Hematopoietic multipotent progenitor cell treated with erythropoietin and hydrocortisone succinate and interleukin-3 and kit ligand, for 15 days (in vitro differentiated cells): ENCODE measurements around the gene PCDHA7.
"Not testable (repeated sequence)": the region's sequence is repeated elsewhere in the genome, so short reads cannot be mapped to it uniquely, and the experiment has no call there.

ENCODE experiments used
- DNase-seq: peaks from one replicate; pipeline ENCODE4 v3.0.0-alpha.2; 2015; ENCODE audit warnings: low spot score

Gene PCDHA7

GRCh38 chr5:140833993-140834392, at the start of gene PCDHA7:
PCDHA7 (plus strand) TSS chr5:140834269; CDS start chr5:140834384, 115 bp downstream.
- no peak for DNase-seq

GRCh38 chr5:140785905-140786686, 48.0 kb upstream of the PCDHA7 start, which contains the start of gene PCDHA1:
PCDHA1 (plus strand) TSS chr5:140786140.
- DNase-seq: no peak

DNA sequence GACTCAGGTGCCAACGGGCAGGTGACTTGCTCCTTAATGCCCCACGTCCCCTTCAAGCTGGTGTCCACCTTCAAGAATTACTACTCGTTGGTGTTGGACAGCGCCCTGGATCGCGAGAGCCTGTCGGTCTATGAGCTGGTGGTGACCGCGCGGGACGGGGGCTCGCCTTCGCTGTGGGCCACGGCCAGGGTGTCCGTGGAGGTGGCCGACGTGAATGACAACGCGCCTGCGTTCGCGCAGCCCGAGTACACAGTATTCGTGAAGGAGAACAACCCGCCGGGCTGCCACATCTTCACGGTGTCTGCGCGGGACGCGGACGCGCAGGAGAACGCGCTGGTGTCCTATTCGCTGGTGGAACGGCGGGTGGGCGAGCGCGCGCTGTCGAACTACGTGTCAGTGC, 46.6 kb upstream of the PCDHA7 start:
- DNase-seq: not testable (repeated sequence)

GRCh38 chr5:140787849-140788504, 46.1 kb upstream of the PCDHA7 start:
- DNase-seq: not testable (repeated sequence)

- DNase-seq: no peak
Measured at GRCh38 chr5:140791089-140791488, 43.0 kb upstream of the PCDHA7 start.

GRCh38 chr5:140794595-140795258, 39.3 kb upstream of the PCDHA7 start, which contains the start of gene PCDHA2:
PCDHA2 (plus strand) TSS chr5:140794852.
- no peak for DNase-seq

DNA sequence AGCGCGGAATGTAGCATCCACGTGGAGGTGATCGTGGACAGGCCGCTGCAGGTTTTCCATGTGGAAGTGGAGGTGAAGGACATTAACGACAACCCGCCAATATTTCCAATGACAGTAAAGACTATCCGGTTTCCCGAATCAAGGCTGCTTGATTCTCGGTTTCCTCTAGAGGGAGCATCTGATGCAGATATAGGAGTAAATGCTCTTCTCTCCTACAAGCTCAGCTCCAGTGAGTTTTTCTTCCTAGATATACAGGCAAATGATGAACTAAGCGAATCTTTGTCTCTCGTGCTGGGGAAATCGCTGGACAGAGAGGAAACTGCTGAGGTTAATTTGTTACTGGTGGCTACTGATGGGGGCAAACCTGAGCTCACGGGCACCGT, 38.8 kb upstream of the PCDHA7 start:
- DNase-seq: no peak

GRCh38 chr5:140796072-140796717, 37.9 kb upstream of the PCDHA7 start:
- DNase-seq: not testable (repeated sequence)

- DNase-seq: no peak
Measured at GRCh38 chr5:140796718-140797095, 37.4 kb upstream of the PCDHA7 start.

- DNase-seq: no peak
Measured at GRCh38 chr5:140800816-140801493, 33.1 kb upstream of the PCDHA7 start, which contains the start of gene PCDHA3. PCDHA3 (plus strand) TSS chr5:140801057.

GRCh38 chr5:140801494-140801841, 32.6 kb upstream of the PCDHA7 start:
- no peak for DNase-seq

DNA sequence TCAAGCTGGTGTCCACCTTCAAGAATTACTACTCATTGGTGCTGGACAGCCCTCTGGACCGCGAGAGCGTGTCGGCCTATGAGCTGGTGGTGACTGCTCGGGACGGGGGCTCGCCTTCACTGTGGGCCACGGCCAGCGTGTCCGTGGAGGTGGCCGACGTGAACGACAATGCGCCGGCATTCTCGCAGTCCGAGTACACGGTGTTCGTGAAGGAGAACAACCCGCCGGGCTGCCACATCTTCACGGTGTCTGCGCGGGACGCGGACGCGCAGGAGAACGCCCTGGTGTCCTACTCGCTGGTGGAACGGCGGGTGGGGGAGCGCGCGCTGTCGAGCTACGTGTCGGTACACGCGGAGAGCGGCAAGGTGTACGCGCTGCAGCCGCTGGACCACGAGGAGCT, 31.7 kb upstream of the PCDHA7 start:
- DNase-seq: not testable (repeated sequence)

- DNase-seq: no peak
Measured at GRCh38 chr5:140802781-140803271, 31.2 kb upstream of the PCDHA7 start.

GRCh38 chr5:140806834-140807775, 27.0 kb upstream of the PCDHA7 start, which contains the start of gene PCDHA4:
PCDHA4 (plus strand) TSS chr5:140807068.
- peak; percentile 4 for DNase-seq

GRCh38 chr5:140808241-140808888, 25.7 kb upstream of the PCDHA7 start:
- not testable (repeated sequence) for DNase-seq

- DNase-seq: no peak
Measured at GRCh38 chr5:140808889-140809291, 25.2 kb upstream of the PCDHA7 start.

DNA sequence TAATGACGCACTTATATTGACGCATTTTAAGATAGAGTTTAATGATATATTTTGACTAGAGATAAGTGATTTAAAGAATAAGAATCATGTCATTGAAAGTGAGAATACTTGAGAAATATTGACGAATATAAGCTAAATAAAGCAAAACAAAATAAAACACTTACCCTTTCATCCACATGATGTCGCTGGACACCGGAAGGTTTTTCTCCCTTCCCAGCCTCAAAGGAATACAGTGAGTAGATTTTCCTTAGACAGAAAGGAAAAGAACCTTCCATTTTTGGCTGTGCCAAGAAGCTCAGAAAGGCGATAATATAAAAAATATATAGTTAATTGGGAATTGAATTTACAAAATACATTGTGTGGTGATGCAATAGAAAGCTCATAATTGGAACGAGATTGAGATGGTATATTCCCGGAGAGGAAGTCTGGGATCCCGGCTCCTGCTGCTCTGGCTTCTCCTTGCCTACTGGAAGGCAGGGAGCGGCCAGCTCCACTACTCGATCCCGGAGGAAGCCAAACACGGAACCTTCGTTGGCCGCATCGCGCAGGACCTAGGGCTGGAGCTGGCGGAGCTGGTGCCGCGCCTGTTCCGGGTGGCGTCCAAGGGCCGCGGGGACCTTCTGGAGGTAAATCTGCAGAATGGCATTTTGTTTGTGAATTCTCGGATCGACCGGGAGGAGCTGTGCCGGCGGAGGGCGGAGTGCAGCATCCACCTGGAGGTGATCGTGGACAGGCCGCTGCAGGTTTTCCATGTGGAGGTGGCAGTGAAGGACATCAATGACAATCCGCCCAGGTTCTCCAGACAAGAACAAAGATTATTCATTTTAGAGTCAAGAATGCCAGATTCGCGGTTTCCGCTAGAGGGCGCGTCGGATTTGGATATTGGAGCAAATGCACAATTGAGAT, 12.4 kb upstream of the PCDHA7 start, which contains the start of gene PCDHA5:
Gene PCDHA5 (plus strand): TSS at position 239 of the 906 bp plus-strand sequence.
- no peak for DNase-seq

DNA sequence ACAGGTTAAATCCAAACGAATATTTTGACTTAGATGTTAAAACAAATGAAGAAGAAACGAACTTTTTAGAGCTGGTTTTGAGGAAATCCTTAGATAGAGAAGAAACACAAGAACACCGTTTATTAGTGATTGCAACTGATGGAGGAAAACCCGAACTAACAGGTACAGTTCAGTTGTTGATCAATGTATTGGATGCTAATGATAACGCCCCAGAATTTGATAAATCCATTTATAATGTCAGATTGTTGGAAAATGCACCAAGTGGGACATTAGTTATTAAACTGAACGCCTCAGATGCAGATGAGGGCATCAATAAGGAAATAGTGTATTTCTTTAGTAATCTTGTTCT, 11.8 kb upstream of the PCDHA7 start:
- no peak for DNase-seq

DNA sequence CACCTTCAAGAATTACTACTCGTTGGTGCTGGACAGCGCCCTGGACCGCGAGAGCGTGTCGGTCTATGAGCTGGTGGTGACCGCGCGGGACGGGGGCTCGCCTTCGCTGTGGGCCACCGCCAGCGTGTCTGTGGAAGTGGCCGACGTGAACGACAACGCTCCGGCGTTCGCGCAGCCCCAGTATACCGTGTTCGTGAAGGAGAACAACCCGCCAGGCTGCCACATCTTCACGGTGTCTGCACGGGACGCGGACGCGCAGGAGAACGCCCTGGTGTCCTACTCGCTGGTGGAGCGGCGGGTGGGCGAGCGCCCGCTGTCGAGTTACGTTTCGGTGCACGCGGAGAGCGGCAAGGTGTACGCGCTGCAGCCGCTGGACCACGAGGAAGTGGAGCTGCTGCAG, 11.1 kb upstream of the PCDHA7 start:
- DNase-seq: not testable (repeated sequence)
